Measurements from ENCODE around the gene RNPC3. TPM values are rescaled to one million over a fixed set of nuclear protein-coding genes. Genes with fewer than 3 reads are reported as not detected.
A peak's percentile ranks its signal among the peaks of the same experiment; 100 is the strongest.

Gene RNPC3
- total RNA-seq, 1 donor: 19.9 TPM

GRCh38 chr1:103520822-103521221 is 4.7 kb upstream of the RNPC3 start:
- TF ChIP-seq CTCF (IDR thresholded peaks at IDR 0.05; ENCODE audit: insufficient read depth, low read length): no peak
- no peak for DNase-seq (ENCODE audit: low read depth)
- H3K4me3 ChIP-seq (ENCODE audit: low read depth, low read length): no peak overlapping the region

GRCh38 chr1:103523346-103523745 is 2.2 kb upstream of the RNPC3 start:
- no peak overlapping the region for H3K4me3 ChIP-seq (ENCODE audit: low read depth, low read length)
- no peak for TF ChIP-seq CTCF (IDR thresholded peaks at IDR 0.05; ENCODE audit: insufficient read depth, low read length)
- no peak for DNase-seq (ENCODE audit: low read depth)

- DNase-seq (ENCODE audit: low read depth): peak; percentile 74
- H3K4me3 ChIP-seq (ENCODE audit: low read depth, low read length): peak overlapping the region; percentile 46
- no peak for TF ChIP-seq CTCF (IDR thresholded peaks at IDR 0.05; ENCODE audit: insufficient read depth, low read length)
These were observed 339 bp upstream of the RNPC3 start for GRCh38 chr1:103525114-103525606.

- DNase-seq (ENCODE audit: low read depth): no peak
- TF ChIP-seq CTCF (IDR thresholded peaks at IDR 0.05; ENCODE audit: insufficient read depth, low read length): no peak
- H3K4me3 ChIP-seq (ENCODE audit: low read depth, low read length): peak overlapping the region; percentile 88
These were observed 1.8 kb downstream of the RNPC3 start for GRCh38 chr1:103527331-103527730.

- H3K4me3 ChIP-seq (ENCODE audit: low read depth, low read length): no peak overlapping the region
- no peak for TF ChIP-seq CTCF (IDR thresholded peaks at IDR 0.05; ENCODE audit: insufficient read depth, low read length)
- DNase-seq (ENCODE audit: low read depth): no peak
These were observed 4.2 kb downstream of the RNPC3 start for GRCh38 chr1:103529746-103530145.

GRCh38 chr1:103538226-103538625 is 12.7 kb downstream of the RNPC3 start:
- no peak for DNase-seq (ENCODE audit: low read depth)
- no peak overlapping the region for H3K4me3 ChIP-seq (ENCODE audit: low read depth, low read length)
- no peak for TF ChIP-seq CTCF (IDR thresholded peaks at IDR 0.05; ENCODE audit: insufficient read depth, low read length)

- DNase-seq (ENCODE audit: low read depth): no peak
- H3K4me3 ChIP-seq (ENCODE audit: low read depth, low read length): no peak overlapping the region
- TF ChIP-seq CTCF (IDR thresholded peaks at IDR 0.05; ENCODE audit: insufficient read depth, low read length): no peak
These were observed 15.9 kb downstream of the RNPC3 start for GRCh38 chr1:103541431-103541830.

Data from fibroblast of the aortic adventitia (primary cell).